IMR-90 (cell line): ENCODE results near the gene SMIM36. TPM values are rescaled to one million over a fixed set of nuclear protein-coding genes. Genes with fewer than 3 reads are reported as not detected.
A peak's percentile ranks its signal among the peaks of the same experiment; 100 is the strongest.

Source experiments
- ATAC-seq: fragments of 200-7000 bp; cut with Tn5 transposase; 2 replicates; pipeline ENCODE4 v1.9.1; 2020; ENCODE audit warnings: low read depth, mild to moderate bottlenecking, moderate library complexity
- BruUV-seq: library from RNA; stranded (reverse); fragments of 400-500 nt; replicated peaks from 2 replicates; lab custom pipeline; 2021; lab: Mats Ljungman, UMichigan
- CTCF ChIA-PET: fragments of 300-600 bp; formaldehyde crosslinking; extraction: SDS; loops from one replicate; lab custom pipeline; 2021; ENCODE audit warnings: antibody characterized with exemption; lab: Yijun Ruan, JAX
- POLR2A ChIA-PET: fragments of 300-600 bp; sonication (Branson Sonifier 250); formaldehyde crosslinking; loops from one replicate; lab custom pipeline; 2022; ENCODE audit warnings: antibody characterized with exemption; ENCODE audit not compliant: unreplicated experiment; lab: Charles Lee
- DNase-seq: peaks from one replicate; pipeline ENCODE4 v3.0.0; 2013
- H2AFZ ChIP-seq: replicated peaks from 2 replicates; pipeline ENCODE3; 2013; ENCODE audit warnings: low read length, mild to moderate bottlenecking; ENCODE audit not compliant: poor library complexity
- H2AK5ac ChIP-seq: 2 replicates; pipeline ENCODE4 v1.6.1; 2013; ENCODE audit warnings: low read depth, low read length, inconsistent platforms
- H2AK9ac ChIP-seq: replicated peaks from 2 replicates; pipeline ENCODE3; 2013; ENCODE audit warnings: mild to moderate bottlenecking, low read depth, low read length, moderate library complexity; ENCODE audit not compliant: poor library complexity
- H2BK120ac ChIP-seq: 2 replicates; pipeline ENCODE4 v1.6.1; 2013; ENCODE audit warnings: low read depth, low read length, inconsistent platforms
- H2BK15ac ChIP-seq: 3 replicates; pipeline ENCODE4 v1.6.1; 2013; ENCODE audit warnings: low read depth, low read length, inconsistent platforms
- H2BK20ac ChIP-seq: 2 replicates; pipeline ENCODE4 v1.6.1; 2013; ENCODE audit warnings: low read depth, mild to moderate bottlenecking, inconsistent platforms, low read length, moderate library complexity
- H2BK5ac ChIP-seq: 2 replicates; pipeline ENCODE4 v1.6.1; 2013; ENCODE audit warnings: mild to moderate bottlenecking, low read depth, low read length, inconsistent platforms; ENCODE audit not compliant: poor library complexity, severe bottlenecking
- H3K14ac ChIP-seq: replicated peaks from 2 replicates; pipeline ENCODE4 v1.6.1; 2013; ENCODE audit warnings: low read depth, low read length, inconsistent platforms
- H3K18ac ChIP-seq: 2 replicates; pipeline ENCODE4 v1.6.1; 2013; ENCODE audit warnings: low read depth, low read length, control low read depth
- H3K23ac ChIP-seq: 2 replicates; pipeline ENCODE4 v1.6.1; 2013; ENCODE audit warnings: low read depth, low read length, inconsistent platforms
- H3K27ac ChIP-seq: 2 replicates; pipeline ENCODE4 v1.5.1; 2013; ENCODE audit warnings: mild to moderate bottlenecking, control low read depth, low read length; ENCODE audit not compliant: insufficient read depth
- H3K27me3 ChIP-seq: 2 replicates; pipeline ENCODE4 v1.6.1; 2013; ENCODE audit warnings: low read length; ENCODE audit not compliant: control insufficient read depth, insufficient read depth
- H3K36me3 ChIP-seq: 2 replicates; pipeline ENCODE4 v1.6.1; 2013; ENCODE audit warnings: low read length, mixed read lengths; ENCODE audit not compliant: control insufficient read depth, insufficient read depth
- H3K4ac ChIP-seq: 2 replicates; pipeline ENCODE4 v1.6.1; 2013; ENCODE audit warnings: low read depth, low read length, inconsistent platforms
- H3K4me1 ChIP-seq: 2 replicates; pipeline ENCODE4 v1.6.1; 2013; ENCODE audit warnings: low read length, mixed read lengths; ENCODE audit not compliant: control insufficient read depth, insufficient read depth
- H3K4me2 ChIP-seq: 2 replicates; pipeline ENCODE4 v1.6.1; 2013; ENCODE audit warnings: low read depth, mild to moderate bottlenecking, control low read depth, low read length, moderate library complexity
- H3K4me3 ChIP-seq: 2 replicates; pipeline ENCODE4 v1.5.1; 2013; ENCODE audit warnings: low read depth, mild to moderate bottlenecking, control low read depth, low read length, moderate library complexity; ENCODE audit not compliant: insufficient read depth
- H3K56ac ChIP-seq: 2 replicates; pipeline ENCODE4 v1.6.1; 2013; ENCODE audit warnings: low read length, inconsistent platforms; ENCODE audit not compliant: insufficient read depth; ENCODE audit errors: extremely low read depth
- H3K79me1 ChIP-seq, 2 experiments: 2 replicates each; pipeline ENCODE4 v1.6.1; 2013; ENCODE audit warnings: low read length in 2 of 2, inconsistent platforms in 1 of 2, low read depth in 1 of 2
- H3K9ac ChIP-seq: 2 replicates; pipeline ENCODE4 v1.6.1; 2013; ENCODE audit warnings: low read depth, low read length, control low read depth
- H3K9me1 ChIP-seq: 2 replicates; pipeline ENCODE4 v1.6.1; 2013; ENCODE audit warnings: low read length, inconsistent platforms; ENCODE audit not compliant: insufficient read depth
- H3K9me3 ChIP-seq: 2 replicates; pipeline ENCODE4 v1.6.1; 2013; ENCODE audit warnings: low read length; ENCODE audit not compliant: control insufficient read depth, insufficient read depth
- H4K20me1 ChIP-seq: 2 replicates; pipeline ENCODE4 v1.6.1; 2013; ENCODE audit warnings: low read length, inconsistent platforms; ENCODE audit not compliant: insufficient read depth
- H4K5ac ChIP-seq: 2 replicates; pipeline ENCODE4 v1.6.1; 2013; ENCODE audit warnings: mild to moderate bottlenecking, low read depth, low read length, control low read depth
- H4K8ac ChIP-seq, 2 experiments: 2 replicates each; pipeline ENCODE4 v1.6.1; 2013; ENCODE audit warnings: low read depth in 2 of 2, low read length in 2 of 2, control low read depth in 1 of 2, inconsistent platforms in 1 of 2
- H4K91ac ChIP-seq: 2 replicates; pipeline ENCODE4 v1.6.1; 2013; ENCODE audit warnings: low read depth, low read length, inconsistent platforms; ENCODE audit not compliant: insufficient read depth
- BHLHE40 ChIP-seq: fragments of 150-350 bp; IDR thresholded peaks from 2 replicates; pipeline ENCODE4 v1.6.1; 2016; ENCODE audit warnings: mild to moderate bottlenecking, low read depth, low read length
- ELK1 ChIP-seq: fragments of 150-350 bp; IDR thresholded peaks from 2 replicates; pipeline ENCODE4 v1.6.1; 2016; ENCODE audit warnings: low read depth, mild to moderate bottlenecking, low read length, moderate library complexity, borderline replicate concordance
- FOS ChIP-seq: fragments of 150-350 bp; IDR thresholded peaks from 2 replicates; pipeline ENCODE4 v1.6.1; 2016; ENCODE audit warnings: low read depth, low read length
- MAFK ChIP-seq: IDR thresholded peaks from 2 replicates; pipeline ENCODE4 v1.6.1; 2012; ENCODE audit warnings: low read depth, low read length, improper control_type of control experiment
- MAZ ChIP-seq: IDR thresholded peaks from 2 replicates; pipeline ENCODE4 v1.6.1; 2012; ENCODE audit warnings: low read depth, mild to moderate bottlenecking, low read length, improper control_type of control experiment, moderate library complexity, borderline replicate concordance
- NFE2L2 ChIP-seq: fragments of 150-350 bp; IDR thresholded peaks from 2 replicates; pipeline ENCODE4 v1.6.1; 2016; ENCODE audit warnings: low read depth, mild to moderate bottlenecking, low read length
- POLR2A ChIP-seq: IDR thresholded peaks from 2 replicates; pipeline ENCODE4 v1.6.1; 2012; ENCODE audit warnings: mild to moderate bottlenecking, low read depth, low read length
- USF2 ChIP-seq: fragments of 150-350 bp; IDR thresholded peaks from 2 replicates; pipeline ENCODE4 v1.6.1; 2017; ENCODE audit warnings: mild to moderate bottlenecking, antibody characterized with exemption, low read length, low read depth
- WGBS, 2 experiments: methylation state at CpG; one replicate each; pipeline versions ENCODE4 v1.1.5 to v1.1.7; 2013; ENCODE audit warnings: missing lambda C conversion rate in 2 of 2; ENCODE audit not compliant: insufficient read length in 1 of 2; ENCODE audit errors: extremely low coverage in 2 of 2; 5-methylcytosine and 5-hydroxymethylcytosine counted together
- dilution Hi-C: fragments of 300-500 bp; cut with HindIII; formaldehyde crosslinking; loops from one replicate; pipeline ENCODE4 v1.14.3; 2018; ENCODE audit warnings: low sequenced_read_pairs; ENCODE audit not compliant: unreplicated experiment
- in situ Hi-C: fragments of 300-500 bp; cut with MboI; formaldehyde crosslinking; loops from 3 replicates; pipeline ENCODE4 v1.14.3; 2019; ENCODE audit warnings: low sequenced_read_pairs, inconsistent platforms, mixed read lengths
- intact Hi-C: fragments of 100-400 bp; cut with micrococcal nuclease; formaldehyde crosslinking; loops from 2 replicates; pipeline ENCODE4 v1.10.0; 2022
- polyA plus RNA-seq, 3 experiments: library from polyadenylated mRNA; depleted of rRNA; stranded (reverse); fragments of >200 nt; gene quantifications; 2 replicates each; pipeline ENCODE4 v1.2.3, GENCODE V29; 2012; ENCODE audit warnings: low replicate concordance in 1 of 3
- total RNA-seq: library from RNA; depleted of rRNA; stranded (reverse); fragments of >200 nt; gene quantifications from 2 replicates; pipeline ENCODE4 v1.2.3, GENCODE V29; 2012

SMIM36 gene
- total and polyA plus RNA-seq, 2 of the 4 experiments (the other 2 are of a cell fraction) = not detected

GRCh38 chr17:55440391-55440790, 70.9 kb downstream of the SMIM36 start:
- Histone ChIP-seq H3K23ac (no peak overlapping the region), H2BK15ac (no peak overlapping the region), H3K4me2 (no peak overlapping the region), H3K36me3 (no peaks in the 10 kb centered on the region), H3K27me3 (no peaks in the 10 kb centered on the region), H3K27ac (no peak overlapping the region), H4K8ac (no peak overlapping the region), H2AFZ (no peak overlapping the region), H2AK9ac (no peak overlapping the region), H2AK5ac (peak overlapping the region; percentile 35; the same call in 1 of the 2 replicates), H3K18ac (no peak overlapping the region), H3K9me1 (peaks cover 12% of the 10 kb centered on the region), H3K56ac (no peak overlapping the region), H2BK20ac (no peak overlapping the region), H3K9me3 (no peaks in the 10 kb centered on the region), H3K4me3 (no peak overlapping the region), H2BK120ac (no peak overlapping the region), H4K91ac (no peak overlapping the region), H4K5ac (no peak overlapping the region; the same call in 1 of the 2 replicates), H3K4me1 (peaks cover 18% of the 10 kb centered on the region), H4K20me1 (no peaks in the 10 kb centered on the region), H3K14ac (no peak overlapping the region), H3K9ac (no peak overlapping the region), H3K79me1 (no peaks in the 10 kb centered on the region), H2BK5ac (no peak overlapping the region), H3K4ac (no peak overlapping the region)
- WGBS, 2 experiments = no CpG with 5 or more reads among the region's 3 CpGs
- in situ Hi-C loops = no loop called here
- dilution Hi-C loops = no loop called here
- ChIA-PET CTCF (no interaction called here), POLR2A (no interaction called here)
- intact Hi-C loops = loop anchor here (1.0 kb wide), 1 partner anchor 44 kb away; no protein-coding TSS in a partner anchor
- TF ChIP-seq NFE2L2 = no peak
- TF ChIP-seq BHLHE40 = no peak
- TF ChIP-seq MAFK = no peak
- no peak for TF ChIP-seq ELK1
- no peak for TF ChIP-seq FOS
- TF ChIP-seq POLR2A = no peak
- TF ChIP-seq USF2 = no peak
- TF ChIP-seq MAZ = no peak
- ATAC-seq = no peak
- no TSS peak for BruUV-seq
- DNase-seq = no peak
